ENCODE measurements around the gene KCNJ10.

DNA sequence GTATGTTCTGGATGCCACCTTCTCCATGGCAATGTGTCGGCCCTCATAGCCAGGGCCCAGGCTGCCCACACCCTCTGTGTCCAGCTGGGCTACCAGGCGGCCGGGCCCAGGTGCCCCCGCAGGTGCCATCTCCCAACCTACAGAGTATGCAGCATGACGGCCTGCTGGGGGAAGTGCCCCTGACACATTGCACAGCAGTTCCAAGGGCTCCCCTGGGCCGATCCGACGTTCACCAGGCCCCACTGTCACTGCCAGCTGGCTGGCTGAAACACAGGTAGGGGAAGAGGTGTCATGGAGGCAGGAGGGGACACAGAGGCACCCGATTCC, 23.1 kb upstream of the KCNJ10 start:
- TF ChIP-seq, protein P1, sequence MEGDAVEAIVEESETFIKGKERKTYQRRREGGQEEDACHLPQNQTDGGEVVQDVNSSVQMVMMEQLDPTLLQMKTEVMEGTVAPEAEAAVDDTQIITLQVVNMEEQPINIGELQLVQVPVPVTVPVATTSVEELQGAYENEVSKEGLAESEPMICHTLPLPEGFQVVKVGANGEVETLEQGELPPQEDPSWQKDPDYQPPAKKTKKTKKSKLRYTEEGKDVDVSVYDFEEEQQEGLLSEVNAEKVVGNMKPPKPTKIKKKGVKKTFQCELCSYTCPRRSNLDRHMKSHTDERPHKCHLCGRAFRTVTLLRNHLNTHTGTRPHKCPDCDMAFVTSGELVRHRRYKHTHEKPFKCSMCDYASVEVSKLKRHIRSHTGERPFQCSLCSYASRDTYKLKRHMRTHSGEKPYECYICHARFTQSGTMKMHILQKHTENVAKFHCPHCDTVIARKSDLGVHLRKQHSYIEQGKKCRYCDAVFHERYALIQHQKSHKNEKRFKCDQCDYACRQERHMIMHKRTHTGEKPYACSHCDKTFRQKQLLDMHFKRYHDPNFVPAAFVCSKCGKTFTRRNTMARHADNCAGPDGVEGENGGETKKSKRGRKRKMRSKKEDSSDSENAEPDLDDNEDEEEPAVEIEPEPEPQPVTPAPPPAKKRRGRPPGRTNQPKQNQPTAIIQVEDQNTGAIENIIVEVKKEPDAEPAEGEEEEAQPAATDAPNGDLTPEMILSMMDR (IDR thresholded peaks at IDR 0.05; ENCODE audit: insufficient read depth, low read depth, low read length), result no peak
- TF ChIP-seq EZH2 (IDR thresholded peaks at IDR 0.05; ENCODE audit: insufficient read depth, low read length), result no peak

All from astrocyte (in vitro differentiated cells and primary cell).